ENCODE data around the gene C1orf21.

Gene C1orf21

GRCh38 chr1:184416946-184417345 is 30.1 kb downstream of the C1orf21 start:
- DNase-seq (ENCODE audit: low spot score), result no peak

DNA sequence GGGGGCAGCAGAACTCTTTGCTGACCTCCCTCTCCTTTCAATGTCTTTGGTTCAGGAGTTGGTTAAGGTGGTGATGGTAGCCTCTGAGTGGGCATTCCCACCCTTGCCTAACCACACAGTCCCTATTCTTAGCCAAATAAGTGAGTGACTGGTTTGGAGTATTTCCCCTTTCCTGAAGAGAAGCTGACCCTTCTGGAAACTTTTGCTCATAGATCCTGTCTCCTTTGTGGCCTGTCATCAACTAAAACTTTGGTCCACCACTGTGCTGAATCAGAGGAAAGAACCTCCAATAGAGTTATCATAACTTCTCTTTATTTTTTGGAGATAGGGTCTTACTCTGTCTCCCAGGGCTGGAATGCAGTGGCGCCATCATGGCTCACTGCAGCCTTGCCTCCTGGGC is 31.1 kb downstream of the C1orf21 start:
- no peak for DNase-seq (ENCODE audit: low spot score)

DNA sequence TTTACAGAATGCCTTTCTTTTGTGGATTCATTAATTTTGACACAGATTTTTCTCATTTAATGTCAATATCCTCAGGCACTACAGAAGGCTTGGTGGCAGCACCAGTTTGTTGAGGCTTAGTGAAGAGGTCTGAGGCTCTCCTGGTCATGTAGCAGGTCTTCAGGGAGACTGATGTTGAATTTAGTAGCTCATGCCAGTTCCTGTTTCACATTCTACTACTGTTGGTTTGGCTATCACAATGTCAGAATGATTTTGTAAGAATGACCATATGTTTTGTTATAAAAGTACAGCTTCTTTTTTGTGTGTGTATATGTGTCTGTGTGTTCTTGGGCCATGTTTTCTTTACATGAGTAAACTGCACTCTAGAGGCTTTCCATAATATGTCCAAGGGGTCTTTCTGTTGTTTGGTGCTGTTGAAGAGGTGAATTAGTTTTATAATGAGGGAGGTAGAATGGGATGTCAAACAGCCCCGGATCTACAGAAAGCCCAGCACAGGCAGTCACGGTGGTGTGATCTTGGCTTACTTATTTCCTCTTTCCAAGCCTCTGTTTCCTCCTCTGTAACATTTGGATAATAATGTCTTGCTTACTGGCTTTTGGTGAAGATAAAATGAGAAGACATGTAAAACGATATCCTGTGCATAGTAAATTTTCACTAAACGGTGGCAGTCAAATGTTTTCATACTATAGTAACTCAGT is 32.0 kb downstream of the C1orf21 start:
- peak; percentile 2 for DNase-seq (ENCODE audit: low spot score)

GRCh38 chr1:184419350-184420161 is 32.7 kb downstream of the C1orf21 start:
- DNase-seq (ENCODE audit: low spot score), result no peak

- no peak for DNase-seq (ENCODE audit: low spot score)
These were observed 35.8 kb downstream of the C1orf21 start for GRCh38 chr1:184422490-184423233.

DNA sequence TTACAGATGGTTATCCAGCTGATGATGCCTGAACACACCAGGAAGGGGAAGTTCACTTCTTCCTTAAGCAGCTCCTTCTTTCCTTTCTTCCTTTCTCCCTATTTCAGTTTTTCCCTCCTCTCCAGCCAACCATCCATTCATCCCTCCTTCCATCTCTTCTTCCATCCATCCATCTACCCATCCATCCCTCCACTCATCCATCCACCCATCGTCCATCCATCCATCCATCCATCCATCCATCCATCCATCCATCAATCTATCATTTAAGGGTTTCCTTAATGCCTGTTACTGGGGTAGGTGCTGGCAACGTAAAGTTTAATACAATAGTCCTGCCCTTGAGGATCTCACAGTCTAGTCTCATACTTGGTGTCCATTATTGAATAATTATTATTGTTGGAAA is 36.8 kb downstream of the C1orf21 start:
- DNase-seq (ENCODE audit: low spot score), result no peak

DNA sequence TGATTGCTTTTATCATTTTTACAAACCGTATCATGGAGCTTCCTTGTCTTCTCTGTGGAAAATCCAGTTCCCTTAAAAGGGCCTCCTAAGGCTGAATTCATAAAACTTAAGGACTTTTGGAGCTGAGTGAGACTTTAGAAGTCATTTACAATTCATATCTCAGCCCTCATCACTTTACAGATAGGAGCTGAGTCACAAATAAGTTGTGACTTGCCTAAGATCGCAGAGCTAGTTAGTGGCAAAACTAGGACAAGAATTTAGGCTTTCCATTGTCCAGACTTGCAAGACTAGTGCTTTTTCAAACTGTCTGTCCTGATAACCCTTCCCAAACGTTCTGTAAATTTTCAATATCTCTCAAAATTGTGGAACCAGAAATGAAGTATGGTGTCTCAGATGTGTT is 37.3 kb downstream of the C1orf21 start:
- DNase-seq (ENCODE audit: low spot score), result no peak

GRCh38 chr1:184424945-184425344 is 38.1 kb downstream of the C1orf21 start:
- DNase-seq (ENCODE audit: low spot score), result no peak

DNA sequence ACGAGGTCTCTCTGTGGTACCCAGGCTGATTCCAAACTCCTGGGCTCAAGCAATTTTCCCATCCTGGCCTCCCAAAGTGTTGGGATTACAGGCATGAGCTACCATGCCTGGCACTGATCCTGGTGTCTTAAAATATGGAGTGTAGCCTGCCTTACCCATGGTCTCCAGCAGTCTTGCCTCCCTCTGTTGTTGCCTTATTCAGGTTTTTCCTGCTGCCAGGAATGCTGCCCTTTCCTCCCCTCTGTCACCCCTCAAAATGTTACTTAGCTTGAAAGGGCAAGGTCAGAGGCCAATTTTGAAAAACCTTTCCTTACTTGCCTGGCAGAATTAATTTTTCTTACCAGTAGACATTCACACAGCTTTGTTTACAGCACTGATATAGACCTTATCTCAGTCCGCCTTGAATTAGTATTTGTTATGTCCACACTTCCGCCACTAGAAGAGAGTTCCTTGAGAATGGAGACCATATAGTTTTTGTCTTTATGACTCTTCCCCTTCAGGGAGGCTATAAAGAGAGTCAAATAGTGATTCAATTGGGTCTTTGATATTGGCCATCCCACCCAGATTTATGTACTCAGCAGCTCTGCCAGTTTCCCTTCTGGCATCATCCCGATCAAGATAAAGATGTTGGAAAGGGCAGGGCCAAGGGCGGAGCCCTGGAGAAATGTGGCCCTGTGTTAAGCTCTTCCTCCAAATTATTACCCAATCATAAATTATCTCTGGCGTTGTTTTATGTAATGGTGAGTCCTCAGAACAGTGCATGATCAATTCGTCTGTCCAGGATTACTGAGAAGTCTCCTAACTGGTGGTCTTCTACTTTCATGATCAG is 38.8 kb downstream of the C1orf21 start:
- DNase-seq (ENCODE audit: low spot score), result no peak

DNA sequence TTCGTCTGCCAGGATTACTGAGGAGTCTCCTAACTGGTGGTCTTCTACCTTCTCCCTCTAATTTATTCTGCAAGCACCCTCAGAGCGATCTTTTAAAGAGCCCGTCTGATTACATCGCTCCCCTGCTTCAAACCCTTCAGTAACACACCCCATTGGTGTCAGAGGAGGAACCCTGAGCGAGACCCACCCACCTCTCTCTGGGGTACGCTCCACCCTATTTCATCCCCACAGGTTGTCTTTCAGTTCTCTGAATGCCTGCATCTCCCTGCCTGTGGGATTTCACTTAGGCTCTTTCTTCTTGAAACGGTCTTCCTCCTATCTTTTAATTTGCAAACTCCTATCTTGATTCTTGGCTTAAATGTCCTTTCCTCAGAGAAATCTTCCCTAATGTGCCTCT is 39.4 kb downstream of the C1orf21 start:
- no peak for DNase-seq (ENCODE audit: low spot score)

GRCh38 chr1:184427722-184428121 is 40.9 kb downstream of the C1orf21 start:
- no peak for DNase-seq (ENCODE audit: low spot score)

DNA sequence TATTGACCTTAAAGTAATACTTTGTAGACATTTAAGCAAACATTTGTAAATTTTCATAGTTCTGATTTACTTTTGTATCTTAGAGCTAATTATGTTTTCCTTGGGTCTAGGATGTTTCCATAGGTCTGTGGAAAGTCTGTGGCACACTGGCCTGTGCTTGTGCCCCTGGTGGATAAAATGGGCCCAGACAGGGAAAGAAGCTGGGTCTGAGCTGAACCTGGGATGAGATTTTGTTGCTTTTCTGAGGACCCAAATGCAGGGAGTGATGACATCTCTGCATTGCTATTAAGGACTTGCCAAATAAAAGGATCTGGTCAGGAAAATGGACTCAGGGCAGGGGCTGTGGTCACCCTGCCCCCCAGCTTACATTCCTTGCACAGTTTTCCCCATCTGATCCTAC is 41.8 kb downstream of the C1orf21 start:
- no peak for DNase-seq (ENCODE audit: low spot score)

- DNase-seq (ENCODE audit: low spot score), result no peak
These were observed 42.5 kb downstream of the C1orf21 start for GRCh38 chr1:184429335-184429734.

GRCh38 chr1:184433956-184434502 is 47.2 kb downstream of the C1orf21 start:
- DNase-seq (ENCODE audit: low spot score), result no peak

DNA sequence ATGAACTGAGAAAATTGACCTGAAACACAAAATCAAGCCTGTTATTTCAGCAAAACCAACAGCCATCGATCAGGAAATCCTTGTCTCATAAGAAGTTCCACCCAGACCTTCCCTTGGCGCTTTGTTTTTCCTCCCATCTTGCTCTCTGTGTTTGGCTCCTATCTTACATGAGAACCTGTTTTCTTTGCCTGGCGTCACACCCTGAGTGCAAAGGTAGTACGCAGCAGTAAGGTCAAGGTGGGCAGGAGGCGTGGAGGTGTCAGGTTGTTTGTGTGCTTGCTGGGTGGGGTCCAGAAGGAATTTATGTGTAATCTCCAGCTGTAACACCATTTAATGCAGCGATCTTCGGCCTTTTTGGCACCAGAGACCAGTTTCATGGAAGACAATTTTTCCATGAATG is 50.5 kb downstream of the C1orf21 start:
- DNase-seq (ENCODE audit: low spot score), result no peak

DNA sequence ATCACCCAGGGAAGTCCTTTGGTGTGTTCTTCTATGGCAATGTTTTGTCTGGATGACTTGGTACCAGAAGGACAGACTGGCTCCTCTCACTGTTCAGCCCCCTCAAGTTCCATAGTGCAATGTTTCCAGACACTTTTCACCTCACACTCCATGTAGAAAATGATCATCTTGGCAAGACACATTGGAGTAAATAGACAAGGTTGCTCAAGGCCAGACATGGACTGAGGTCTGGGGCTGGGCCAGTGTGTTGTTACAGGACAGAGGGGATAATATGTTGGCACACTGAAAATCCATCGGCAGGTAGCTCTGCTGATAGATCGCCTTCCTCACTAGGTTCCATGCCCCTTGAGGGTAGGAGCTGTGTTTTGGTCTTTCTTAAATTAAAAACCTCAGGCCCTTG is 51.5 kb downstream of the C1orf21 start:
- DNase-seq (ENCODE audit: low spot score), result no peak

DNA sequence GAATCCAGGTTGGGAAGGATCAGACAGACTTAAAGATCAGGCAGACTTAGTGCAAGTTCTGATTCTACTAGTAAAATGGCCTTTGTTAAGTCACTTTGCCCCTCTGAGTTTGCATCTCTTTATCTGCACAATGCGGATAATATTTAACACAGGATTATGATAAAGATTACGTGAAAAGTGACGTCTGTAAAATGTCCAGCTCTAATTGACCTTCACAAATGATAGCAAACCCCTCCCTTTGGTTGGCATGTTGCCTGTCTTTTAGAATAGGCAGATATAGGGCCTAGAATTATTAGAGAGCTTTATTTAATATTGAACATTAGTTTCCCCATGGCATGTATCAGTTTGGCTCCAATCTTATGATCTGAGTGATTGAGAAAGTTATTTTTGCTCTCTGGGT is 55.4 kb downstream of the C1orf21 start:
- no peak for DNase-seq (ENCODE audit: low spot score)

DNA sequence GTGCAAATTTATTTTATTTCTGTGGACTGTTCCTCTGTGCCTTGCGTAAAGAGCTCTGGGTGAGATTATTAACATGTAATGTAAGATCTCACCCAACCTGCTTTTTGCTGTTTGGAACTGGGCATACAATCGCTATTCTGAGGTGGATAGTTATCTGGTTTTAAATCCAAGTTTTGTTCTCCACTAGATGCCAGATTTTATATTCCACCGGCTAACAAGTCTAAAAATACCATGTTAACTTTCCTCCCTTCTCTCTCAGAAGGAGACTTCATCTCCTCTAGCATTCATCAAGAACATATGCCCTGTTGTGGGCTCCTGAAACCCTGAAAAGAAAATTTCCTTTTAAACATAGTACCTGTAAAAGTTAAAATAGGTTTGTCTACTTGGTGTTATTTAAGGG is 56.4 kb downstream of the C1orf21 start:
- DNase-seq (ENCODE audit: low spot score), result no peak

GRCh38 chr1:184443624-184444023 is 56.8 kb downstream of the C1orf21 start:
- no peak for DNase-seq (ENCODE audit: low spot score)

DNA sequence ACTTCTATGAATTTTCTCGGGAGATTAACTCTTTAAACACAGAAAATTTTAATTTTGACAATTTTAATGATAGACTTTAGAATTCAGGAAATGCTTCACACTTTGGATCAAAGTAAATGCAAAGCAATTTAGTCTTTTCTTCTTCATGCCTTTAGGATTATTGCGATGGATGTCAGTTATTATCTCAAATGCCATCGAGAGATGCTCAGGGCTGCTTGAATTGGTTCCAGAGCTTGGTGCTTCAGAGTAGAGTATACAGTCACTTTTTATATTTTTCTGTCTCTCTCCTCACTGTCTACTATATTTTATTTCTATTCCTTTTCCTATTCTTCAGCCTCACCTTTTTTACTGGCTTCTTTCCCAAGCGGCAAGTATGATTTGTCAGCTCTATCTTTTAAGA is 59.2 kb downstream of the C1orf21 start:
- no peak for DNase-seq (ENCODE audit: low spot score)

GRCh38 chr1:184447651-184448185 is 60.9 kb downstream of the C1orf21 start:
- DNase-seq (ENCODE audit: low spot score), result no peak

DNA sequence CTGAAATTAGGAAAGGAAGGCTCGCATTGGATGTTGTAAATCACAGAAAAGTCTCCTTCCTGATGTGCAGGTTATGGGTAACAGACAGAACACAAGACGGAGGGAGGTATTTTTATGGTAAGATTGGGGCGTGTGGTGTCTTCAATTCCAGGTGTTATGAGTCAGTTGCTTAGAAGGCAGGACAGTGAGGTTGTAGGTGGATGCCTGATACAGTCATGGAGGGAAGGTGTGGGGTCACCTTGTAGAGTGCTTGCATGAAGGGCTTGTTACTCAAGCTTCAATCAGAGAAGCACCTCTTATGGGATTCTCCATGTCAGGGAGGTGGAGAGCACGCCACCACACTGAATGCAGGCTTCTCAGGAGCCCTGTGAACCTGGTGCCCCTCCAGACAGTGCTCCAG is 63.1 kb downstream of the C1orf21 start:
- DNase-seq (ENCODE audit: low spot score), result no peak

All from NAMALWA (cell line).